Pancreas (tissue), 10 donors: ENCODE results near the gene CDC42BPB. TPM values are rescaled to one million over a fixed set of nuclear protein-coding genes. Genes with fewer than 3 reads are reported as not detected.

ENCODE experiments used
- ATAC-seq, 4 donors: fragments of 200-7000 bp; cut with Tn5 transposase; one replicate each; pipeline versions ENCODE4 v1.8.0 to v1.9.1; 2020; ENCODE audit warnings: mild to moderate bottlenecking in 4 of 4, moderate library complexity in 4 of 4
- DNase-seq, 6 donors: peaks; one replicate each; pipeline ENCODE4 v3.0.0-alpha.2; 2020
- FAIRE-seq: peaks from 2 replicates; lab custom pipeline; 2012; peaks lifted over from hg19 to GRCh38; lab: Jason Lieb, UNC
- H3K27ac ChIP-seq, 4 donors: fragments of 200-600 bp; sonication (generic); 1 replicate in 3 of 4; 2 replicates in 1 of 4; pipeline versions ENCODE4 v1.5.0 to v1.8.0; 2020
- H3K27me3 ChIP-seq, 4 donors: fragments of 200-600 bp; one replicate each; pipeline ENCODE4 v1.8.0; 2021
- H3K36me3 ChIP-seq, 3 donors: fragments of 200-600 bp; sonication (generic) in 1 of 3; one replicate each; pipeline versions ENCODE4 v1.5.0 to v1.8.0; 2020 to 2021
- H3K4me1 ChIP-seq, 3 donors: fragments of 200-600 bp; one replicate each; pipeline ENCODE4 v1.8.0; 2021
- H3K4me3 ChIP-seq, 4 donors: fragments of 200-600 bp; sonication (generic) in 2 of 4; one replicate each; pipeline versions ENCODE4 v1.5.0 to v1.8.0; 2020 to 2021
- H3K9me3 ChIP-seq, 4 donors: fragments of 200-600 bp; one replicate each; pipeline ENCODE4 v1.8.0; 2021
- WGBS, 2 donors: extraction: QIAGEN DNeasy Blood & Tissue Kit; methylation state at CpG; one replicate each; pipeline ENCODE4 v1.1.7; 2013; 5-methylcytosine and 5-hydroxymethylcytosine counted together
- intact Hi-C, 3 donors: fragments of 100-400 bp; cut with DNase I; formaldehyde crosslinking; loops; one replicate each; pipeline versions ENCODE4 v1.11.1 to v1.14.2; 2022
- polyA plus RNA-seq, 2 donors: library from polyadenylated mRNA; stranded (reverse); fragments of 200-250 nt; gene quantifications; one replicate each; pipeline ENCODE4 v1.2.3, GENCODE V29; 2013
- total RNA-seq, 6 donors: library from RNA; stranded (reverse); fragmentation: NEBNext Ultra II Directional in 4 of 6; extraction: Animal tissue kit (Norgen Biotek cat#: 25700) in 4 of 6; gene quantifications; one replicate each; pipeline versions ENCODE4 v1.2.1 to v1.2.4, GENCODE V29; 2021 to 2023
- TF ChIP-seq, protein P1 (sequence below), 4 donors: fragments of 200-600 bp; sonication (generic) in 3 of 4; IDR thresholded peaks; one replicate each; pipeline versions ENCODE4 v1.5.0 to v1.8.0; 2021; ENCODE audit warnings: antibody characterized with exemption in 4 of 4
- donor health status: healthy with polysubstance abuse.
- donor health status: DM: no; HTN: no; CAD: no; lungs with moderate emphysema.
- donor health status: DM: no; HTN: no; CAD: no.
- donor health status: control.
- donor health status: control.
- donor health status: Bipolar disorder and iron deficiency.
- donor health status: DM: yes; HTN: yes; CAD: no.
- donor health status: DM: no; HTN: no; CAD: no.
- donor health status: DM: no; HTN: no; CAD: no.
- donor health status: DM: yes; HTN: yes; CAD: no.

CDC42BPB gene
- total and polyA plus RNA-seq, 8 donors, result 27.2 to 45.5 (median 32.7) TPM

GRCh38 chr14:102993523-102993922, 63.8 kb downstream of the CDC42BPB start:
- no peak for FAIRE-seq
- Histone ChIP-seq H3K4me1 (no peaks in the 10 kb centered on the region), H3K27ac (no peak overlapping the region), H3K36me3 (peaks cover 0 to 24% (median 0%) of the 10 kb centered on the region in 3 donors), H3K9me3 (no peaks in the 10 kb centered on the region), H3K4me3 (no peak overlapping the region), H3K27me3 (no peaks in the 10 kb centered on the region)
- ATAC-seq, result peak in 3 of 4 donors; percentile 36 to 73 (median 54)
- TF ChIP-seq, protein P1, sequence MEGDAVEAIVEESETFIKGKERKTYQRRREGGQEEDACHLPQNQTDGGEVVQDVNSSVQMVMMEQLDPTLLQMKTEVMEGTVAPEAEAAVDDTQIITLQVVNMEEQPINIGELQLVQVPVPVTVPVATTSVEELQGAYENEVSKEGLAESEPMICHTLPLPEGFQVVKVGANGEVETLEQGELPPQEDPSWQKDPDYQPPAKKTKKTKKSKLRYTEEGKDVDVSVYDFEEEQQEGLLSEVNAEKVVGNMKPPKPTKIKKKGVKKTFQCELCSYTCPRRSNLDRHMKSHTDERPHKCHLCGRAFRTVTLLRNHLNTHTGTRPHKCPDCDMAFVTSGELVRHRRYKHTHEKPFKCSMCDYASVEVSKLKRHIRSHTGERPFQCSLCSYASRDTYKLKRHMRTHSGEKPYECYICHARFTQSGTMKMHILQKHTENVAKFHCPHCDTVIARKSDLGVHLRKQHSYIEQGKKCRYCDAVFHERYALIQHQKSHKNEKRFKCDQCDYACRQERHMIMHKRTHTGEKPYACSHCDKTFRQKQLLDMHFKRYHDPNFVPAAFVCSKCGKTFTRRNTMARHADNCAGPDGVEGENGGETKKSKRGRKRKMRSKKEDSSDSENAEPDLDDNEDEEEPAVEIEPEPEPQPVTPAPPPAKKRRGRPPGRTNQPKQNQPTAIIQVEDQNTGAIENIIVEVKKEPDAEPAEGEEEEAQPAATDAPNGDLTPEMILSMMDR (IDR thresholded peaks at IDR 0.05), result no peak
- WGBS, 2 donors, result 84 to 90% methylated on average over 3 of the region's 3 CpGs
- DNase-seq, result no peak
- intact Hi-C loops, result no loop called here

- Histone ChIP-seq H3K36me3 (peaks cover 0 to 18% (median 0%) of the 10 kb centered on the region in 3 donors), H3K27ac (no peak overlapping the region), H3K9me3 (no peaks in the 10 kb centered on the region), H3K4me1 (no peaks in the 10 kb centered on the region), H3K27me3 (no peaks in the 10 kb centered on the region), H3K4me3 (no peak overlapping the region)
- TF ChIP-seq, protein P1 (IDR thresholded peaks at IDR 0.05), result no peak
- intact Hi-C loops, result no loop called here
- WGBS, 2 donors, result 93 to 95% methylated on average over 3 of the region's 3 CpGs
- no peak for FAIRE-seq
- no peak for ATAC-seq
- no peak for DNase-seq
Observed at GRCh38 chr14:102991376-102991775, 66.0 kb downstream of the CDC42BPB start.

DNA sequence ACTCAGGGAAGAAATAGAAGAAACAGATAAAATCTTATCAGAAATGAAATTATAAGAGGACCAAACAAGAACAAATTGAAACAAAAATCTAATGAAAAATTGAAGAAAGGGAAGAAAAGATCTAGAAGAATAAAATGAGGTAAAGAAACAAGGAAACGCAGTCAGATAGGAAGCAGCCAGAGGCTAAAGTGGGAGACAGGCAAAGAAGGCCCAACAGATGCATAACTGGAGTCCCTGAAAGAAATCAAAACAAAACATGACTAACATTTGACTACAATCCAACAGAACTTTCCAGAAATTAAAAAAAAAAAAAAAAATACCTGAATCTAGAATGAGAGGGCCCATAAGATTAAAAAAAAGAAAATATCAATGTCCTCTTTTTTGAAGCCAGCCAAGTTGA, 69.3 kb downstream of the CDC42BPB start:
- no peak for FAIRE-seq
- intact Hi-C loops, result no loop called here
- Histone ChIP-seq H3K4me3 (no peak overlapping the region), H3K4me1 (no peaks in the 10 kb centered on the region), H3K9me3 (no peaks in the 10 kb centered on the region), H3K27ac (no peak overlapping the region), H3K27me3 (no peaks in the 10 kb centered on the region), H3K36me3 (peaks cover 0 to 24% (median 5%) of the 10 kb centered on the region in 3 donors)
- TF ChIP-seq, protein P1 (IDR thresholded peaks at IDR 0.05), result no peak
- 98 to 100% methylated on average over 1 of the region's 1 CpG for WGBS, 2 donors
- DNase-seq, result no peak
- no peak for ATAC-seq

GRCh38 chr14:102986810-102987579, 70.4 kb downstream of the CDC42BPB start:
- Histone ChIP-seq H3K4me1 (no peaks in the 10 kb centered on the region), H3K36me3 (peaks cover 0 to 24% (median 5%) of the 10 kb centered on the region in 3 donors), H3K27me3 (no peaks in the 10 kb centered on the region), H3K9me3 (no peaks in the 10 kb centered on the region), H3K4me3 (no peak overlapping the region), H3K27ac (no peak overlapping the region)
- intact Hi-C loops, result no loop called here
- DNase-seq (peak in 1 of 6 donors; percentile 37), ATAC-seq (peak in 1 of 4 donors; percentile 34), FAIRE-seq (no peak)
- WGBS, 2 donors, result 96 to 98% methylated on average over 19 of the region's 19 CpGs
- TF ChIP-seq, protein P1 (IDR thresholded peaks at IDR 0.05), result no peak

DNA sequence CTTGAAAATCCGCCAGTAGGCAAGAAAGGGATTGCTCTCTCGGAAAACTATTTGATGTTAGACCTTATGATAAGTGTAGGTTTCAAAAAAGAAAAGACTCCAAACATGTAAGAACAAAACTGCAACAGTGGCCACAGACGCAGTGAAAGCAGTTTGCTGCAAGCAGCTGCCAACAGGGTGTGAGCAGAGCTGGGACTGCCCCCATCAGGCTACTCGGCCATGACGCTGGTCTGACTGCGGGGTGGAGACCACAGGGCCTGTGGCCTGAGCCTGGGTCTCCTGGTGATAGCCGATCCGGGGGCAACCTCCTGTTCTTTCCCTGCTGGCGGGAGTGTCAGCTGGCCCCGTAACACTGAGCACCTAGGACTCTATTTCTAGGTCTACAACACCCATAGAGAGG, 71.7 kb downstream of the CDC42BPB start:
- ATAC-seq (peak in 1 of 4 donors; percentile 39), FAIRE-seq (no peak), DNase-seq (no peak)
- TF ChIP-seq, protein P1 (IDR thresholded peaks at IDR 0.05), result no peak
- Histone ChIP-seq H3K27me3 (no peaks in the 10 kb centered on the region), H3K27ac (no peak overlapping the region), H3K36me3 (peaks cover under 1 to 26% (median 5%) of the 10 kb centered on the region in 3 donors), H3K9me3 (no peaks in the 10 kb centered on the region), H3K4me1 (no peaks in the 10 kb centered on the region), H3K4me3 (no peak overlapping the region)
- WGBS, 2 donors, result 87 to 88% methylated on average over 10 of the region's 10 CpGs
- intact Hi-C loops, result no loop called here
